ENCODE results near the gene LRRC4C. TPM values are rescaled to one million over a fixed set of nuclear protein-coding genes. Genes with fewer than 3 reads are reported as not detected.

Gene LRRC4C
- total and polyA plus RNA-seq, 4 donors, result 0.33 to 5.3 (median 0.43) TPM

DNA sequence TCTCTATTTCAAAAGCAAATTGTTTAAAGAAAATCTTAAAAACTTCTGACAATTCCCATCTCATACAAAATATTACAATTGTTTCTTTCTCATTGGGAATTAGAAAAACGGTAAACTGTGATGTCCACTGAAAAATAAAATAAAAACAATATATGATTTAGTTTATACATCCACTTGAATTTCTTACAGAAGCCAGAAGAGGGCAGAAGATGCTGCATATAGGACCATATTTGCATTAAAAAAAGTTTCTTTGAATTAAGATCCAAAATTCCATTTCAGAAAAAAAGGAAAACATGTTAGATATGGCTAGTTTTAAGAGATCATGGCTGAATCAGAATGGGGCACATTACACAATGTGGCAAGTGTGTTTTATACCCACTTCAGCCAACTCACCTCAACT is 39.3 kb upstream of the LRRC4C start:
- H3K4me1 ChIP-seq (ENCODE audit: control insufficient read depth in 5 of 5, insufficient read depth in 5 of 5, low read length in 5 of 5), result peaks cover 0 to 1% (median 0%) of the 10 kb centered on the region in 5 donors
- no peaks in the 10 kb centered on the region for H3K27me3 ChIP-seq (ENCODE audit: control insufficient read depth in 3 of 3, insufficient read depth in 3 of 3, low read length in 2 of 3)
- ATAC-seq (ENCODE audit: insufficient read depth, low FRiP score) (no peak), DNase-seq (peak in 2 of 3 donors; percentile 12 to 32)
- TF ChIP-seq, protein P1, sequence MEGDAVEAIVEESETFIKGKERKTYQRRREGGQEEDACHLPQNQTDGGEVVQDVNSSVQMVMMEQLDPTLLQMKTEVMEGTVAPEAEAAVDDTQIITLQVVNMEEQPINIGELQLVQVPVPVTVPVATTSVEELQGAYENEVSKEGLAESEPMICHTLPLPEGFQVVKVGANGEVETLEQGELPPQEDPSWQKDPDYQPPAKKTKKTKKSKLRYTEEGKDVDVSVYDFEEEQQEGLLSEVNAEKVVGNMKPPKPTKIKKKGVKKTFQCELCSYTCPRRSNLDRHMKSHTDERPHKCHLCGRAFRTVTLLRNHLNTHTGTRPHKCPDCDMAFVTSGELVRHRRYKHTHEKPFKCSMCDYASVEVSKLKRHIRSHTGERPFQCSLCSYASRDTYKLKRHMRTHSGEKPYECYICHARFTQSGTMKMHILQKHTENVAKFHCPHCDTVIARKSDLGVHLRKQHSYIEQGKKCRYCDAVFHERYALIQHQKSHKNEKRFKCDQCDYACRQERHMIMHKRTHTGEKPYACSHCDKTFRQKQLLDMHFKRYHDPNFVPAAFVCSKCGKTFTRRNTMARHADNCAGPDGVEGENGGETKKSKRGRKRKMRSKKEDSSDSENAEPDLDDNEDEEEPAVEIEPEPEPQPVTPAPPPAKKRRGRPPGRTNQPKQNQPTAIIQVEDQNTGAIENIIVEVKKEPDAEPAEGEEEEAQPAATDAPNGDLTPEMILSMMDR (IDR thresholded peaks at IDR 0.05; ENCODE audit: control extremely low read depth, extremely low read depth), result no peak
- peaks cover 0 to 1% (median 0%) of the 10 kb centered on the region in 4 donors for H3K9me3 ChIP-seq (ENCODE audit: control insufficient read depth in 4 of 4, insufficient read depth in 3 of 4, low read length in 3 of 4)
- no peak overlapping the region for H3K27ac ChIP-seq (ENCODE audit: low read depth in 1 of 2, low read length in 1 of 2)
- no peak overlapping the region for H3K4me3 ChIP-seq
- 8 to 11% methylated on average over 1 of the region's 1 CpG for WGBS, 2 donors
- no peak overlapping the region for H3K9ac ChIP-seq (ENCODE audit: insufficient read depth in 1 of 2, low read length in 2 of 2)
- no peaks in the 10 kb centered on the region for H3K36me3 ChIP-seq (ENCODE audit: control insufficient read depth in 4 of 4, insufficient read depth in 4 of 4, low read length in 4 of 4)

DNA sequence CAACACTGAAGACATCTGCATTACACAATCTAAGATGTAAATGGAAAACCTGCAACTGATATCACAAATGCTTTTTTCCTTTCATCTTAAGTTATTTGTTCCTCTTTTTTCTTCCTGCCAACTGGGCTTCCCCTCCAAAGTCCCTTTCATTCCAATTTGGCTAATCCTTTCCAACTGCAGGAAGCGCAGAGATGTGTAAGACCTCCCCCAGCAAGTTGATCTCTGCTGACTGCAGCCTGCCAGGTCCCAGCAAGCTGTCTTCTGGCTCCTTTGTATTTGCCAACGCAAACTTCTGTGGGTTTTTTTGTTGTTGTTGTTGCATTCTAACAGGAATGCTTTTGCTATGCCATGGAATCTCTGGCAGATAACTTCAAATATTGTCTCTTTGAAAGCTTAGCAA is 38.5 kb upstream of the LRRC4C start:
- no peak overlapping the region for H3K9ac ChIP-seq (ENCODE audit: insufficient read depth in 1 of 2, low read length in 2 of 2)
- H3K4me1 ChIP-seq (ENCODE audit: control insufficient read depth in 5 of 5, insufficient read depth in 5 of 5, low read length in 5 of 5), result peaks cover 0 to 1% (median 0%) of the 10 kb centered on the region in 5 donors
- WGBS, 2 donors, result 15 to 17% methylated on average over 2 of the region's 2 CpGs
- H3K27ac ChIP-seq (ENCODE audit: low read depth in 1 of 2, low read length in 1 of 2), result no peak overlapping the region
- no peak for ATAC-seq (ENCODE audit: insufficient read depth, low FRiP score)
- H3K9me3 ChIP-seq (ENCODE audit: control insufficient read depth in 4 of 4, insufficient read depth in 3 of 4, low read length in 3 of 4), result peaks cover 0 to 1% (median 0%) of the 10 kb centered on the region in 4 donors
- H3K27me3 ChIP-seq (ENCODE audit: control insufficient read depth in 3 of 3, insufficient read depth in 3 of 3, low read length in 2 of 3), result no peaks in the 10 kb centered on the region
- H3K4me3 ChIP-seq, result no peak overlapping the region
- peak in 2 of 3 donors; percentile 4 to 17 for DNase-seq
- TF ChIP-seq, protein P1 (IDR thresholded peaks at IDR 0.05; ENCODE audit: control extremely low read depth, extremely low read depth), result no peak
- no peaks in the 10 kb centered on the region for H3K36me3 ChIP-seq (ENCODE audit: control insufficient read depth in 4 of 4, insufficient read depth in 4 of 4, low read length in 4 of 4)

DNA sequence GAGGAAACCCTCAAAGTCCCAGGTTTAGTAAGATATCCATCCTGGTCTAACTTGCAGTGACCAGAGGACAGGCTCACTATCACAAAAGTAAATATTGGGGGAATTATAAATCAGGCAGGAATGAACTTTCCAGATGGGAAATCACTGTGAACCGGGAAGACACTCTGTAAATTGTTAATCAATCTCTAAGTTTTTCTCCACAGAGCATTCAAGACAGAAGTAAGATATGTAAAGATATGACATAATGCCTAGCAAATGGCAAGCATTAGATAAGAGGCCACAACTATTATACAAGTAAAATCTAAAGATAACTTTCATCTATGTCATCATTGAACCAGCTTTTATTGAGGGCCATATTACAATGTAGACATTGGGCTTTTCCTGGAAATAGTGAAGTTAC is 35.3 kb upstream of the LRRC4C start:
- Histone ChIP-seq H3K9me3 (ENCODE audit: control insufficient read depth in 4 of 4, insufficient read depth in 3 of 4, low read length in 3 of 4) (no peaks in the 10 kb centered on the region), H3K36me3 (ENCODE audit: control insufficient read depth in 4 of 4, insufficient read depth in 4 of 4, low read length in 4 of 4) (no peaks in the 10 kb centered on the region), H3K4me1 (ENCODE audit: control insufficient read depth in 5 of 5, insufficient read depth in 5 of 5, low read length in 5 of 5) (peaks cover 0 to 1% (median 0%) of the 10 kb centered on the region in 5 donors), H3K27ac (ENCODE audit: low read depth in 1 of 2, low read length in 1 of 2) (no peak overlapping the region), H3K27me3 (ENCODE audit: control insufficient read depth in 3 of 3, insufficient read depth in 3 of 3, low read length in 2 of 3) (no peaks in the 10 kb centered on the region), H3K9ac (ENCODE audit: insufficient read depth in 1 of 2, low read length in 2 of 2) (no peak overlapping the region), H3K4me3 (no peak overlapping the region)
- DNase-seq (no peak), ATAC-seq (ENCODE audit: insufficient read depth, low FRiP score) (no peak)
- TF ChIP-seq, protein P1 (IDR thresholded peaks at IDR 0.05; ENCODE audit: control extremely low read depth, extremely low read depth), result no peak
- 37 to 64% methylated on average over 1 of the region's 1 CpG for WGBS, 2 donors

DNA sequence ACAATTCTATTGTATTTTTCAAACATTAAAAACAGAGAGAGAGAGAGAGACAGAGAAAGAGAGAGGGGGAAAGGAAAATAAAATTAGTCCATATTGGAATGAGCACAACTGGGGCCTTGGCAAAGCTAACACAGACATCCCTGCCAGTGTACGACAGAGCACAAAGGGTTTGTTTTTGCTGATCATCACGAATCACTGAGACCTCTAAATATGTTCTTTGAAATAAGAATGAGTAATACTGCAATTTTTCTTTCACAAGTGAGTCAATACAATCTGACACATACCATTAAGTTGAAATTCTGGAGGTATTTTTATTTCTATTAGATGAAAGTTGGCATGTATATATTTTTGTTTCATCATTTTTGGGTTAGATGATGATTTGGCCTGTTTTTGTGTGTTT is 27.0 kb upstream of the LRRC4C start:
- 75 to 79% methylated on average over 2 of the region's 2 CpGs for WGBS, 2 donors
- no peak overlapping the region for H3K9ac ChIP-seq (ENCODE audit: insufficient read depth in 1 of 2, low read length in 2 of 2)
- H3K27me3 ChIP-seq (ENCODE audit: control insufficient read depth in 3 of 3, insufficient read depth in 3 of 3, low read length in 2 of 3), result no peaks in the 10 kb centered on the region
- H3K27ac ChIP-seq (ENCODE audit: low read depth in 1 of 2, low read length in 1 of 2), result no peak overlapping the region
- no peaks in the 10 kb centered on the region for H3K36me3 ChIP-seq (ENCODE audit: control insufficient read depth in 4 of 4, insufficient read depth in 4 of 4, low read length in 4 of 4)
- TF ChIP-seq, protein P1 (IDR thresholded peaks at IDR 0.05; ENCODE audit: control extremely low read depth, extremely low read depth), result no peak
- ATAC-seq (ENCODE audit: insufficient read depth, low FRiP score) (no peak), DNase-seq (no peak)
- no peak overlapping the region for H3K4me3 ChIP-seq
- H3K9me3 ChIP-seq (ENCODE audit: control insufficient read depth in 4 of 4, insufficient read depth in 3 of 4, low read length in 3 of 4), result no peaks in the 10 kb centered on the region
- H3K4me1 ChIP-seq (ENCODE audit: control insufficient read depth in 5 of 5, insufficient read depth in 5 of 5, low read length in 5 of 5), result no peaks in the 10 kb centered on the region

All from lung (tissue), 12 donors.